Amygdala (tissue), 56 donors: ENCODE results near the gene EEIG1.
A peak's percentile ranks its signal among the peaks of the same experiment; 100 is the strongest.

Experiments
- DNase-seq, 56 donors: peaks; one replicate each; lab custom pipeline; 2025; lab: John Stamatoyannopoulos, UW

The EEIG1 gene

DNA sequence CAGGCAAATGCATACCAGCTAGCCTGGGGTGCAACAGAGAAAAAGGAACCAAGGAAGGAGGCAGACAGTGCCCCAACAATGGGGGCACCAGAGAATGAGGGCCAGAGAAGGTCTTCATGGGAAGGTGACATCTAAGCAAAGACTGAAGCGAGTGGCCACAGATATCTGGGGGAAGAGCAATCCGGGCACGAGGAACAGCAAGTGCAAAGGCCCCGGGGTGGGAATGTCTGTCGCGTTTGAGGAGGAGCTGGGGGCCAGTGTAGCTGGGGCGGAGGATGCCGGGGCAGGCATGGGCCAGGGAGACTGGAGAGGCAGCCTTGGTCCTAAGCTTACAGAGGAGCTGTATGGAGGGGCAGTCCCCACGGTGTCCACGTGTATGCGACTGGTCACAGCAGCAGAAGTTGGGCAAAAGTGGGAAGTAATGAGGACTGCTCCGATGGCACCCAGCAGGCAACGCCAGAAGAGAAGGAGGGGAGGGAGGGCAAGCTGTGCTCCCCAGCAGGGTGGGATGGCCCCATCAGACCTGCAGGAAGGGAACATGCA lies 19.1 kb downstream of the EEIG1 start:
- DNase-seq = no peak

DNA sequence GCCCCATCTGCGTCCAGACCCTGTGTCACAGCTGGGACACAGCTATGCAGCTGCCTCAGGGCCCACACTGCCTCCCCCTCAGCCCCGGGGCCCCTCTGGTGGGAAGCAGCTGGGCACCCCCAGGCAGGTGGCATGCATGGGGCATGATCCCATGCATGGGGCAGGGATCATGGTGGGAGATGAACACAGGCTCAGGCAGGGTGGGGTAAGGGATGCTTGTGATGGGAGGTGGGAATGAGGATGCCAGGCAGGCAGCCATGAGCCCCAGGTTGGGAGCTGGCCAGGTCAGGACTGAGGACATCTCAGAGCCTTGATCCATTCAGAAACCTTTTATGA lies 19.7 kb downstream of the EEIG1 start:
- no peak for DNase-seq

DNA sequence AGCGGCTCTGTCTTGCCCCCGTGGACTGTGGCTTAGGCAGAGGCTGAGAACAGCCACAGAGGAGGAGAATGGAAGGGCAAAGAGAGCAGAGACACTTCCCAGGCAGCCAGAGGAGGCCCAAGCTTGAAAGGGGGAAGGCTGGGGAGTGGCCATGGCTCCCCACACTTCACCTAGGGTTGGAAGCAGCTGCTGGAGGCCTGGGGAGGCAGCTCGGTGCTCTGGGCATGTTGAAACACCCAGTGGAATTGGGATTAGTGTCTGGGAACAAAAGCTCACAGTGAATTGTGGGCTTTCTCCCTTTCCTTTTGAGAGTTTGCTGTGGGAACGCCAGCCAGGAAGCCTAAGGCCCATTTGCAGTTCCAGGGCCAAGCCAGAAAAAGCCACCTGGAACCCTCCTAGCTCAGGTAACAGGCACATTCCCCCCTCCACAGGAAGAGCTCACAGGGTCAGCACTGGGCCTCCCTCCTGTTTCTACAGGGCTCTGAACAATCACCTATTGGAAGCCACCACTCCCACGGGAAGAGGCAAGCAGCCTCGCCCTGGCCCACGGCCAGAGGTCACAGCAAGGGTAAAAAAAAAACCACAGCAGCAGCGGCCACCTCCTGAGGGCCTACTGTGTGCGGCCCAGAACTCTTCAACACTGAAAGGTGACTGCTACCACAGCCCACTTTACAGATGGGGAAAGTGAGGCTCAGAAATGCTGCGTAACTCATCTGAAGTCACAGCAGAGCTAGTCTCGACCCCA lies 20.2 kb downstream of the EEIG1 start:
- no peak for DNase-seq

DNA sequence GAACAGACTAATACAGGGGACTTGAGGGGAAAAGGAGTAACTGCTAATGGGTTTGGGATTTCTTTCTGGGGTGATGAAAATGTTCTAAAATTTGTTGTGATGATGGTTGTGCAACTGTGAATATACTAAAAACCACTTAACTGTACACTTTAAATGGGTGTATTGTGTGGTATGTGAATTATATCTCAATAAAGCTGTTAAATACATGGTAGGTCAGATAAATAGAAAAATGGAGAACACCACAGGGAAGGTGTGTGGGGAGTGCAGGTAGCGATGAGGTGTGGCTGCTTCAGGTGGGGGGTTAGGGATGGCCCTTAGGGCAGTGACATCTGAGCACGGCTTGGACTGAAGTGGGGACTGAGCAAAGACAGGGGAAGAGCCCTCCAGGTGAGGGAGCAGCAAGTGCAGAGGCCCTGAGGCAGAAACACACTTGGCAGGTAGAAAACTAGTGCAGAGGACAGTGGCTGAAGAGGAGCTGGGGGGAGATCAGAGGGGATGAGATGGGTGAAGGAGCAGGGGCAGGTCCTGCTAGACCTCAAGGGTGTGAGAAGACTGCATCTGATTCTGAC lies 20.9 kb downstream of the EEIG1 start:
- DNase-seq = no peak

DNA sequence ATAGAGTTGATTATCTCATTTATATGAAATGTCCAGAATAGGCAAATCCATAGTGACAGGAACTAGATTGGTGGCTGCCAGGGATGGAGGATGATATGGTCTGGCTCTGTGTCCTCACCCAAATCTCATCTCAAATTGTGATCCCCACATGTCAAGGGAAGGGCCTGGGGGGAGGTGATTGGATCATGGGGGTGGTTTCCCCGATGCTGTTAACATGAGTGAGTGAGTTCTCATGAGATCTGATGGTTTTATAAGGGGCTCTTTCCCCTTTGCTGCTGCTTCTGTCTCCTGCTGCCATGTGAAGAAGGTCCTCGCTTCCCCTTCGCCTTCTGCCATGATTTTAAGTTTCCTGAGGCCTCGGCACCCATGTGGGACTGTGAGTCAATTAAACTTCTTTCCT lies 21.4 kb downstream of the EEIG1 start:
- DNase-seq = no peak

DNA sequence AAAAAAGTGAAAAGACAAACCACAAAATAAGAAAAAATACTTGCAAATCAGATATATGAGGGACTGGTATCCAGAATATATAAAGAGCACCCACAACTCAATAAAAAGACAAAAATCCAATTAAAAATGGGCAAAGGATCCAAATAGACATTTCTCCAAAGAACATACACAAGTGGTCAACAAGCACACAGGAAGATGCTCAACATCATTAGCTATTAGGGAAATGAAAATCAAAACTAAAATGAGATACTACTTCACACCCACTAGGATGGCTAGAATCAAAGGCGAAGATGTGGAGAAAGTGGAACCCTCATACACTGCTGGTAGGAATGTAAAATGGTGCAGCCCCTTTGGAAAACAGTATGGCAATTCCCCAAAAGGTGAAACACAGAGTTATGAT lies 22.1 kb downstream of the EEIG1 start:
- no peak for DNase-seq

DNA sequence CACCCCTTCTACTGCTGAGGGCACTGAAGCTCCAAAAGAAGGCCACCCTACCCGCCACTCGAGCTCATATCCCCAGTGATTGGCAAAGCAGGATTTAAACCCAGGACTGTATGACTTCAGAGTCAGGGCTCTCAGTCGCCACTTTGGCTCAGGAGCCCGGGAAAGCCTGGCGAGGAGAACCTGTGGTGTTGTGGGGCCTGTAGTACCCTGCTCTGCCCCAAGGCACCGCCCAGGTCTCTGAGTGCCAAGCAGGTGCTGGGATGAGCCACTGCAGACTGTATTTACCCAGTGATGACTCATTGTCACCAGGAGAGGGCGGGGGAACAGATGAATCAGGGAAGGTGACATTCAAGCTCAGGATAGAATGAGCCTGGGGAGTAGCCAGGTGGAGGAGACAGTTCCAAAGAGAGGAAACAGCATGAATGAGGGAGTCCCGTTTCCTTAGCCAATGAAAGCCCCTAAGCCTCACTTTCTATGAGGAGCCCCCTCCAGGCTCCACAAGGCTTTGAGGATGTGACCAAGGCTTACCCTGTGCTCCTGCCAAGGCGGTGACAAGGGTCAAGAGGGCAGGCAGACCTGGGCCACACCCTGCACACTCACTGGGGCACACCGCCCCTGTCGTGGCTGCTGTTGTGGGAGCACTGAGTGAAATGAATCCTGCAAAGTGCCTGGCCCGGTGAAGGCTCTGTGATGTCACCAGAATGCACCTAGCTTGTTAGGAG lies 25.3 kb downstream of the EEIG1 start:
- DNase-seq = peak in 26 of 56 donors; percentile 34 to 68 (median 52)

DNA sequence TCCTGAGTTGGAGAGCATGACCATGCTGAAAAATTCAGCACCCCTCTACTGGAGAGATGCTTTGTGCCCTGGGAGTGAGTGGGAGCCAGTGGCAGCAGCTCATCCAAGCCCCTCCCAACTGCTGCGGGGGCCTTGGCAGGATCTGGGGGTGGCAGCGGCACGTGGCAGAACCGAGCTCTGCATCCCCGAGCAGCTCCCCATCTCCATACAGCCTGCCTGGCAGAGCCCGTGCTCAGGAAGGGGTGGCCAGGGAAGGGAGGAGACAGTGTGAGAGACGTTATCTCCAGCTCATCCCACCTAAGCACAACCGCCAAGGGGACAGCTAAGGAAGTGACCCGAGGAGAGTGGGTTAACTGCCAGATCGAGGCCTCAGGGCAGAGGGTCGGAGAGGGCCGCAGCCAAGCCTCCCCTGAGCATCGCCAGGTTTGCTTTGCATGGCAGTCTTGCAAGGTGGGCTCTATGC lies 25.9 kb downstream of the EEIG1 start:
- peak in 49 of 56 donors; percentile 27 to 86 (median 66) for DNase-seq

DNA sequence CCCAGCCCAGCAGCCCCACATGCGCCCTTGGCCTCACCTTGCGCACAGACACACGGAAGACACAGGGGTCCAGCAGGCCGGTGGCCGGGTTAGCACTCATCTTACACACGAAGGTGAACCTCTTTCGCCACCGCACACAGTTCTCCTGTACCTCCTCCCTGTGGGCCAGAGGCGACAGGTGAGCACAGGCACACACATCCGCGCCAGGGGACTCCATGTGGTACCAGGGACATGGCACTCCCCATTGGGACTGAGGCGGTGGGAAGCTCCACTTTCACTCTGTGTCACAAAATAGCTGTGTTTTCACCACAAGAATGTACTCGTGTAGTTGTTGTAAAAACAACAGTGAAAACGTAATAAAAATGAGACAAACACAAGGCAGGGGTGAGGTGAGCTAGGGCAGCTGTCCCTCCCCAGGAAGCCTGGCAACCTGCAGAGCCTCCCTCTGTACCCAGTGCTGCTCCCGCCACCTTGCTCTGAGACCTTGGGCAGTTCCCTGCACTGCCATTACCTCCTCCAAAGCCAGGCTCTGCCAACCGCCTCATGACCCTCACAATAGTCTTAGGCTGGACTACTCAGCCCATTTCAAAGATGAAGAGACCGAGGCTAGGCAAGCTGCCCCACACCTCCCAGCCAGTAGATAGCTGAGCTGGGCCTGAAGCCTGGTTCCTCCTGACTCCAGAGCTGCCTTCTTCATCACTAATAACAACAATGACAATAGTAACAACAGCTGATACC lies 26.9 kb downstream of the EEIG1 start:
- no peak for DNase-seq

DNA sequence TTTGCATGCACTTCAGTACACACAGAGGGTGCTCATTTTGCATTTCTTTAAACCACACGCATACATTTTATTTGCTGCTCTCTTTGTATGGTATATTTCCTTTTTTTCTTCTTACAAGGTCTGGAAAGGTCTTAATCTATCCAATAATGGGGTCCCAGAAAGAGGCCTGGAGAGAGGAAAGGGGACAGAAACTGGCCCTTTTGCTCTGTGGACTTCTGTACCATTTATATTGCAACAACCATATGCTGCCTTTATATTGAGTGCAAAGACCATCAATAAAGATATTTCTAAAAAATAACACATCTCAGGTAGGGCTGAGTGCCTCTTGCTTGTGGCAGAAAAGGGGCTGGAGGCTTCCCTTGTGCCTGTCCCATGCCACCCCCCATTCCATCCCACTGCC lies 27.6 kb downstream of the EEIG1 start:
- no peak for DNase-seq

DNA sequence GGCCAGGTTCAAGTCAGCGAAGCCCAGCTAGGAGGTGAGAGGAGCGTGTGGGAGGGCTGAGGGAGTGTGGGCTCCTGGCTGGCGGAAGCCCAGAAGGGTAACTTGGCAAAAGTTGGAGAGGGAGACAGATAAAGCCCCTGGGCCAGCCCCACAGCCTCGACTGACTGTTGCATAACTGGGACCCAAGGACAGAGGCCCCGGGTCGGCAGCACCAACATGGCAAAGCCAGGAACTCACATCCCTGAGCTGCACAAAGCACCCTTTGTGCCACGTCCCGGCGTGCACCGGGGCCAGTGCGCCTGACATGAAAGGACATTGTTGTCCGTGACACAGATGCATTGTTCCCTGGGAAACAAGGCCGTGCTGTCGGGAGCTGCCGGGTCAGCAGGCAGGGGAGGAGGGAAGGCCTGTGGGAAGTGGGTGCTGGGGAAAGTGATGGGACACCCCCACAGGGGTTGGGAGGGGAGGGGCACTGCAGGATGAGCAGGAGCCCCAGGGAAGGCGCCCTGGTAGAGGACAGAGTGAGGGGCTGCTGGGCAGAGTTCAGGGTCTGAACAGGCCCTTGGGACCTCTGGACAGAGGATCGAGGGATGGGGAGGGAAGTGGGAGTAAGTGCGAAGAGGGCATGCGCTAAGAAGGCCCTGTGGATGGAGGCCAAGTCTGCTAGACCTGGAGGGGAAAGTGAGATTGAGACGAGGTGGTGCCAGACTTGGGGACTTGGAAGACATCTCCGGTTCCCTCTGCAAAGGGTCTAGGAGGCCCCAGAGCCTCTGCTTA lies 30.1 kb downstream of the EEIG1 start:
- peak; percentile 65 to 98 (median 93) for DNase-seq

DNA sequence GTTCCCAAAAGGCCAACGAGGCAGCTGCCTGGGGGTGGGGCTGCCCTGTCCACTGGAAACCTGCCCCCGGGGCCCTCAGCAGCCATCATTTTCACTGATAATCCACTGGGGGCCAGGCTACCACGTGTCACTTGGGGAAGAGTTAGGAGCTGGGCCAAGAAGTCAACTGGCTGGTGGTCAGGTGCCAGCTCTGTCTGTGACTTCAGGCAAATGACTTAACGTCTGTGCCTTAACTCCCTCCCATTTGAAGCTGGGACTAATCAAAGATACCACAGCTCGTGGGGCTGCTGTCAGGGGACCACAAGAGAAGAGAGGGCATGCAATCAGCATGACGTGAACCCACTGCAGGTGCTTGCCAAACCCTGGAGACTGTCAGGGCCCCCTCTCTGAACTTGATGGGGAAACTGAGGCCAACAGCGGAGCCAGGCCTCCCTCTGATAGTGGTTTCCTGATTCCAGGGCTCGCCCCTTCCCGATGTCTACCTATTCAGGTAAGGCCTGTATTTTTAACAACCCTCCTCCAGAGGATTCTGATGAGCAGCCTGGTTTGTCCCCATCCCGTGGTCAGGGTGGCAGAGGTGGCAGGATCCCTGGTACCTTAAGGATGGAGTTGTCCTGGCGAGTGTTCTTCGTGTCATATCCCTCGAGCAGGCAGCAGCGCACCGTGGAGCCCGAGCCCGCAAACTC lies 30.8 kb downstream of the EEIG1 start:
- DNase-seq = peak in 37 of 56 donors; percentile 31 to 83 (median 57)

DNA sequence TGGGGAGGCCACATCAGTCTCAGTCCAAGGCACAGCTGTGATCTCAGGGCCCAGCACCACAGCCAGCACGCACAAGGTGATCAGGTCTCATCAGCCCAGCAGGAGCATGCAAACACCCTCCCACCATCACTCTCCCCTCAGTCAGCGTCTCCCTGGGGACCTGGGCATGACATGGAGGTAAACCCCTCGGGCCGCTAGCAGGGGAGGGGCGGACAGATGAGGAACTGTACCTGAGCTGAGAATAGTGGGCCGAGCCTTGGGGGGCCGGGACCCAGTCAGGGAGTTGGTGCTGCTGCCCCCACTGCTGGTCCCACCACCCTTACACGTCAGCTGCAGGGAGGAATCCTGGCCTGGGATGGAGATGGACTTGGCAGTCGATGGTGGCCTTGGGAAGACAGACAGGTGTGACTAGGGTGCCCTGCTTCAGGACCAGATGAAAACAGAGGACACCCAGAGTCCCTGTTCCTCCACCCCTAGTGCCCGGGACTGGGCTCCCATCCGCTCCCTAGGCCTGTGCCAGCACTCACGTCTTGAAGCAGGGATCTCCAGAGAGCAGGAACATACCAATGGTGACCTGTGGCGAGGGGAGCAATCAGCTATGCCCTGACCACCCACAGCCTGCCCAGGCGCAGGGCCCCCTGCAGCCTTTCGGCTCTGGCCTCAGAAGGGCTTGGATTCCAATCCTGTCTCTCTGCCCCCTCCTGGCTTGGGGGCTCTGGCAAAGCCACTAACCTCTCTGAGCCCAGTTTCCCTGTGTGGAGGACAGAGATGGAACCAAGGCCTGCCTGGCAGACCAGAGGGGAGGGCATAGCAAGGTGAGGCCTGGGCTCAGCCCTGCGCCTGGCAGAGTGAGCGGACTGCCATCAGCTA lies 32.7 kb downstream of the EEIG1 start:
- no peak for DNase-seq

DNA sequence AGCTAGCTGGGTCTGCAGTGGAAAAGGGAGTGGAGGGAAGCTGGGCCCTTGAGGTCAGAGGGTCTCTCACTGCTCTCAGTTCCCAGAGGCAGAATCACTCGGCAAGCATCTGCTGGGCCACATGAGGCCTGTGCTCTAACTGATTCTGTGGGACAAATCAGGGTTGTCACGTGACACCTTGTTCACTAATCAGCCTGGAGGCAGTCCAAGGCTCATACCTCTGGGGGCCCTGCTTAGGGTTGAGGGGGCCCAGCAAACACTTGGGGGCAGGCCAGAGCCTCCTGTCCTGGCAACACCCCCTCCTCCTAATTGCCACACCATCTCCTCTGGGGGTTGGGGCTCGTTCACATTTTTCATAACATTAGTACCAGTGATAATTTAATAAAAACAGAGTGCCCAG lies 34.1 kb downstream of the EEIG1 start:
- peak in 1 of 56 donors; percentile 52 for DNase-seq

DNA sequence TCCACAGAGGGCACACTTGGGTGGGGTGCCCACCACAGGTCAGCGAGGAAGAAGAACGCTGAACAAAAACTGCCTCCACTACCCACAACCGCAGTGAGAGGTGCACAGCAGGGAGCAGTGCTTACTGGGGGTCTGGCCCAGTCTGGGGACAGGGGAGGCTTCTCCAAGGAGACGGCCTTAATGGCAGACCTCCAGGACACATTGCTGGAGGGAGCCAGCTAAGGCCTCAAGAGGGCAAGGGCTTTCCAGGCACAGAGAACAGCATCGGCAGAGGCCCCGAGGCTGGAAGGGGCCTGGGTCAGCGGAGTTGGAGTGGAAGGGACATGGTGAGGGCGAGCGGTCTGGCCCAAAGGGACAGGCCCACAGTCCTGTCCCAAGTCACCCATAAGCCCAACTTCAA lies 34.8 kb downstream of the EEIG1 start:
- DNase-seq = peak in 4 of 56 donors; percentile 26 to 36 (median 30)

DNA sequence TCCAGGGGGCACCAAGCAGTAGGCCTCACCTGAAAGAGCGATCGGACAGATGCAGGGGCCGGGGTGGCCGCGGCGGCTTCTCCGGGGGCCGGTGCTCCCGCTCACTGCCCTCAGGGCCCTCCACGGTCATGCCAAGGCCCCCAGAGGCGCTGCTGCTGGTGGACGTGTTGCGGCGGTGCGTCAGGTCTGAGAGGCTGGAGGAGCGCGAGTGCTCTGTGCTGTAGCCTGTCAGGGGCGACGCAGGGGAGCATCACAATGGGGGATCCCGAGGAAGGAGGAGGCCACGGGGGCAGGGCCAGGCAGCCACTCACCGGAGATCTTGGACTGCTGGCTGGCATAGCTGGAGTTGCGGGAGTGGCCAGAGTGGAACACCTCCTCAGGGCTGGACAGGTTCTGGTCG lies 35.5 kb downstream of the EEIG1 start:
- no peak for DNase-seq

DNA sequence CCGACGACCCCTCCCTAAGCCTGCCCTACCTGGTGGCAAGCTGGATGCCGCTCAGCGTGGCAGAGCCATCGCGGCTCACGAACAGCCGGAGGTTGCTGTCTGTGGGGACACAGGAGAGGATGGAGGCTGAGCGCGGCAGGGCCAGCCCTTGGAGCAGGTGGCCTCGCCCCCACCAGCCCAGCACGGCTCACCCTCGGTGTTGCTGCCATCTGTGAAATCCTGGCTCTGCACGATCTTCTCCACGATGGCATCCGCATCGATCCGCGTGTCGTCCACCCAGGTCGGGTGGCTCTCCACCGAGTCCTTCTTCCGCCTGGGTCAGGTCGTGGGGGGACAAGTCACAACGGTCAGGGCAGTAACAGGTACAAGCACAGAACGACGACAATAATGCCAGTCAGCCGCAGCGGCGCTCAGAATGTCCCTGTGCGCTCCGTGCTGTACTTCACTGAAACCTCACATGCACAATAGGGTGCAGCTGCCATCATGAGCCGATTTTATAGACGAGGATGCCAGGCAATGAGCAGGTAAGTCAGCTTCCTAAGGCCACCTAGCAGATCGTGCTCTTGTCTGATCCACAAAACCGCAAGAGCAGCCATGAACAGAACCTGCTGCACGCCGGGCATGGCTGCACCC lies 36.1 kb downstream of the EEIG1 start:
- DNase-seq = no peak

DNA sequence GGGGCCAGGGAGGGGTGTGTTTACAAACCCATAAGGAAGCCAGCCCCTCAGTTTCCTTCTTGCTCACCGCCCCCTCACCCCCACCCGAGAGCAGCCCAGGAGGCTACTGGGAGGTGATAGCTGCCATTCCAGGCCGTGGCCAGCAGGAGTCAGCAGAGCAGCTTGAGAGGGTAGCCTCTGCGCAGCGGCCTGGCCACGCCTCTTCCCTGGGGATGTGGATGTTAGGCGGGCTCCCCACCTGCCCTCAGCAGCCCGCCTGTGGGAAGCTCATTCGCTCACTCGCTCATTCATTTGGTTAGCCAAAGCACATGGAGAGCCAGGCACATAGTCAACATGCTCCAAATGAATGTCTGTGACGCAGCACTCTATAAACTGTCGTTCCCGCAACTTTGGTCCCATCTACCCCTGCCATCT lies 37.1 kb downstream of the EEIG1 start:
- peak in 53 of 56 donors; percentile 30 to 92 (median 81) for DNase-seq
